Testis (tissue), 2 donors: ENCODE data around the gene RMDN2.

Source experiments
- POLR2A ChIP-seq: fragments of 450-650 bp; IDR thresholded peaks from one replicate; pipeline ENCODE4 v1.6.1; 2017; ENCODE audit warnings: antibody characterized with exemption, mild to moderate bottlenecking, moderate library complexity
- TF ChIP-seq, protein P1 (sequence below), 3 experiments: fragments of 450-650 bp in 2 of 3; fragments of 200-600 bp in 1 of 3; sonication (generic) in 1 of 3; IDR thresholded peaks; one replicate each; pipeline ENCODE4 v1.5.1; 2016 to 2019; ENCODE audit warnings: antibody characterized with exemption in 3 of 3, mild to moderate bottlenecking in 2 of 3, moderate library complexity in 1 of 3

GRCh38 chr2:37992601-37993000 lies 67.5 kb downstream of the RMDN2 start:
- TF ChIP-seq, protein P1, sequence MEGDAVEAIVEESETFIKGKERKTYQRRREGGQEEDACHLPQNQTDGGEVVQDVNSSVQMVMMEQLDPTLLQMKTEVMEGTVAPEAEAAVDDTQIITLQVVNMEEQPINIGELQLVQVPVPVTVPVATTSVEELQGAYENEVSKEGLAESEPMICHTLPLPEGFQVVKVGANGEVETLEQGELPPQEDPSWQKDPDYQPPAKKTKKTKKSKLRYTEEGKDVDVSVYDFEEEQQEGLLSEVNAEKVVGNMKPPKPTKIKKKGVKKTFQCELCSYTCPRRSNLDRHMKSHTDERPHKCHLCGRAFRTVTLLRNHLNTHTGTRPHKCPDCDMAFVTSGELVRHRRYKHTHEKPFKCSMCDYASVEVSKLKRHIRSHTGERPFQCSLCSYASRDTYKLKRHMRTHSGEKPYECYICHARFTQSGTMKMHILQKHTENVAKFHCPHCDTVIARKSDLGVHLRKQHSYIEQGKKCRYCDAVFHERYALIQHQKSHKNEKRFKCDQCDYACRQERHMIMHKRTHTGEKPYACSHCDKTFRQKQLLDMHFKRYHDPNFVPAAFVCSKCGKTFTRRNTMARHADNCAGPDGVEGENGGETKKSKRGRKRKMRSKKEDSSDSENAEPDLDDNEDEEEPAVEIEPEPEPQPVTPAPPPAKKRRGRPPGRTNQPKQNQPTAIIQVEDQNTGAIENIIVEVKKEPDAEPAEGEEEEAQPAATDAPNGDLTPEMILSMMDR (IDR thresholded peaks at IDR 0.05), result no peak
- no peak for TF ChIP-seq POLR2A
